H1 (cell line): Measurements from ENCODE around the gene TFAP2B. TPM values are rescaled to one million over a fixed set of nuclear protein-coding genes. Genes with fewer than 3 reads are reported as not detected.
A peak's percentile ranks its signal among the peaks of the same experiment; 100 is the strongest.

ENCODE experiments used
- CTCF ChIA-PET: fragments of 300-600 bp; sonication (Branson Sonifier 250); formaldehyde crosslinking; loops from one replicate; lab custom pipeline; 2021; ENCODE audit not compliant: partially characterized antibody; lab: Charles Lee
- POLR2A ChIA-PET: fragments of 300-600 bp; sonication (Branson Sonifier 250); formaldehyde crosslinking; loops from one replicate; lab custom pipeline; 2021; ENCODE audit warnings: inconsistent platforms; ENCODE audit not compliant: partially characterized antibody; lab: Charles Lee
- DNase-seq, 2 experiments: peaks; one replicate each; pipeline versions ENCODE4 v3.0.0 to v3.0.0-alpha.2; 2010 to 2022; ENCODE audit warnings: low spot score in 2 of 2, low read depth in 1 of 2, mixed read lengths in 1 of 2
- FAIRE-seq: peaks from 2 replicates; lab custom pipeline; 2011; peaks lifted over from hg19 to GRCh38; lab: Jason Lieb, UNC
- H2AFZ ChIP-seq: 2 replicates; pipeline ENCODE4 v1.8.1; 2012; ENCODE audit warnings: low read length, inconsistent platforms
- H2AK5ac ChIP-seq: 2 replicates; pipeline ENCODE4 v1.6.1; 2013; ENCODE audit warnings: low read depth, low read length
- H2BK120ac ChIP-seq: replicated peaks from 2 replicates; pipeline ENCODE3; 2013; ENCODE audit warnings: low read depth, low read length, inconsistent platforms
- H2BK12ac ChIP-seq: 2 replicates; pipeline ENCODE4 v1.6.1; 2013; ENCODE audit warnings: low read depth, low read length
- H2BK15ac ChIP-seq: 2 replicates; pipeline ENCODE4 v1.6.1; 2013; ENCODE audit warnings: low read length
- H2BK20ac ChIP-seq: 2 replicates; pipeline ENCODE4 v1.6.1; 2013; ENCODE audit warnings: low read length
- H2BK5ac ChIP-seq: 2 replicates; pipeline ENCODE4 v1.6.1; 2013; ENCODE audit warnings: low read depth, low read length
- H3K14ac ChIP-seq: 2 replicates; pipeline ENCODE4 v1.6.1; 2013; ENCODE audit warnings: inconsistent platforms; ENCODE audit not compliant: insufficient read length
- H3K18ac ChIP-seq: 2 replicates; pipeline ENCODE4 v1.6.1; 2013; ENCODE audit warnings: low read length; ENCODE audit errors: extremely low read depth
- H3K23ac ChIP-seq: 2 replicates; pipeline ENCODE4 v1.6.1; 2013; ENCODE audit warnings: inconsistent platforms; ENCODE audit not compliant: insufficient read length
- H3K23me2 ChIP-seq: 2 replicates; pipeline ENCODE4 v1.6.1; 2013; ENCODE audit warnings: low read depth, low read length
- H3K27ac ChIP-seq: 2 replicates; pipeline ENCODE4 v1.6.1; 2011; ENCODE audit warnings: low read depth, low read length, inconsistent platforms
- H3K27me3 ChIP-seq, 4 experiments: replicated peaks in 1 of 4; 1 replicate in 1 of 4; 2 replicates in 3 of 4; pipeline versions ENCODE4 v1.6.1 to v1.8.1; 2011 to 2013; ENCODE audit warnings: low read length in 3 of 4, mild to moderate bottlenecking in 3 of 4, inconsistent platforms in 2 of 4, mixed read lengths in 2 of 4, moderate library complexity in 1 of 4; ENCODE audit not compliant: control insufficient read depth in 3 of 4, insufficient read depth in 3 of 4; ENCODE audit errors: extremely low read depth in 1 of 4
- H3K36me3 ChIP-seq, 4 experiments: 2 replicates each; pipeline versions ENCODE4 v1.6.1 to v1.8.1; 2011 to 2013; ENCODE audit warnings: mild to moderate bottlenecking in 4 of 4, low read length in 3 of 4, moderate library complexity in 2 of 4, control low read depth in 1 of 4, inconsistent platforms in 1 of 4; ENCODE audit not compliant: insufficient read depth in 4 of 4, control insufficient read depth in 2 of 4
- H3K4ac ChIP-seq: replicated peaks from 2 replicates; pipeline ENCODE3; 2013; ENCODE audit warnings: low read length, low read depth, mixed read lengths, inconsistent platforms; ENCODE audit not compliant: insufficient read length
- H3K4me1 ChIP-seq, 4 experiments: replicated peaks in 1 of 4; 1 replicate in 1 of 4; 2 replicates in 3 of 4; pipeline versions ENCODE4 v1.6.1 to v1.8.1; 2011 to 2013; ENCODE audit warnings: low read length in 3 of 4, inconsistent platforms in 2 of 4, mixed read lengths in 1 of 4; ENCODE audit not compliant: insufficient read depth in 4 of 4, control insufficient read depth in 3 of 4
- H3K4me2 ChIP-seq, 2 experiments: 2 replicates each; pipeline versions ENCODE4 v1.6.1 to v1.8.1; 2011 to 2013; ENCODE audit warnings: low read depth in 2 of 2, low read length in 2 of 2, control low read depth in 1 of 2, inconsistent platforms in 1 of 2, mild to moderate bottlenecking in 1 of 2; ENCODE audit not compliant: insufficient read depth in 1 of 2
- H3K4me3 ChIP-seq, 4 experiments: fragments of 200-600, 300-600 bp in 1 of 4; sonication (generic), shearing (Covaris generic), sonication (Bioruptor Twin) in 1 of 4; 2 replicates each; pipeline versions ENCODE4 v1.5.1 to v1.8.1; 2011 to 2016; ENCODE audit warnings: low read length in 4 of 4, low read depth in 3 of 4, control low read depth in 2 of 4, inconsistent platforms in 2 of 4, mild to moderate bottlenecking in 2 of 4, mixed read lengths in 1 of 4, moderate library complexity in 1 of 4; ENCODE audit not compliant: insufficient read depth in 2 of 4; ENCODE audit errors: extremely low read depth in 1 of 4
- H3K56ac ChIP-seq: replicated peaks from 2 replicates; pipeline ENCODE3; 2013; ENCODE audit warnings: low read depth, mild to moderate bottlenecking, mixed read lengths, low read length, inconsistent platforms; ENCODE audit not compliant: insufficient read length
- H3K79me1 ChIP-seq: 2 replicates; pipeline ENCODE4 v1.6.1; 2013; ENCODE audit warnings: low read depth, low read length, control low read depth
- H3K79me2 ChIP-seq, 2 experiments: 2 replicates each; pipeline versions ENCODE4 v1.6.1 to v1.8.1; 2012 to 2013; ENCODE audit warnings: low read length in 2 of 2, mild to moderate bottlenecking in 2 of 2, inconsistent platforms in 1 of 2; ENCODE audit not compliant: insufficient read depth in 2 of 2, control insufficient read depth in 1 of 2
- H3K9ac ChIP-seq, 4 experiments: replicated peaks in 1 of 4; 1 replicate in 1 of 4; 2 replicates in 3 of 4; pipeline versions ENCODE4 v1.6.1 to v1.8.1; 2011 to 2013; ENCODE audit warnings: low read depth in 3 of 4, low read length in 3 of 4, control low read depth in 2 of 4, mild to moderate bottlenecking in 2 of 4, moderate library complexity in 2 of 4, inconsistent platforms in 1 of 4; ENCODE audit errors: extremely low read depth in 1 of 4
- H3K9me3 ChIP-seq, 2 experiments: 2 replicates each; pipeline versions ENCODE4 v1.6.1 to v1.8.1; 2012 to 2013; ENCODE audit warnings: mild to moderate bottlenecking in 2 of 2, moderate library complexity in 2 of 2, control low read depth in 1 of 2, inconsistent platforms in 1 of 2, low read depth in 1 of 2, low read length in 1 of 2, mixed read lengths in 1 of 2; ENCODE audit not compliant: insufficient read depth in 2 of 2
- H4K20me1 ChIP-seq, 2 experiments: replicated peaks in 1 of 2; 2 replicates each; pipeline versions ENCODE3 to v1.8.1; 2011 to 2013; ENCODE audit warnings: inconsistent platforms in 2 of 2, low read length in 2 of 2, mild to moderate bottlenecking in 1 of 2; ENCODE audit not compliant: insufficient read depth in 2 of 2, control insufficient read depth in 1 of 2
- H4K5ac ChIP-seq: 2 replicates; pipeline ENCODE4 v1.6.1; 2013; ENCODE audit warnings: low read length, low read depth, mixed read lengths, inconsistent platforms; ENCODE audit not compliant: insufficient read length
- H4K8ac ChIP-seq: 2 replicates; pipeline ENCODE4 v1.8.0; 2013; ENCODE audit warnings: mild to moderate bottlenecking, moderate library complexity, low read length, inconsistent platforms; ENCODE audit not compliant: insufficient read depth; ENCODE audit errors: extremely low read depth
- H4K91ac ChIP-seq: replicated peaks from 2 replicates; pipeline ENCODE3; 2013; ENCODE audit warnings: low read length, mixed read lengths, inconsistent platforms; ENCODE audit not compliant: insufficient read length
- RBBP5 ChIP-seq: IDR thresholded peaks from 2 replicates; pipeline ENCODE4 v1.7.1; 2012; ENCODE audit warnings: low read depth, mild to moderate bottlenecking, inconsistent platforms, low read length, moderate library complexity, borderline replicate concordance
- SP2 ChIP-seq: IDR thresholded peaks from 2 replicates; pipeline ENCODE4 v1.6.1; 2012; ENCODE audit warnings: mild to moderate bottlenecking, low read length, inconsistent platforms
- WGBS, 2 experiments: shearing (Covaris generic) in 1 of 2; methylation state at CpG; one replicate each; pipeline versions ENCODE4 v1.1.6 to v1.1.7; 2013 to 2015; ENCODE audit warnings: low lambda C conversion rate in 2 of 2, mixed read lengths in 2 of 2, inconsistent platforms in 1 of 2, low coverage in 1 of 2, missing lambda C conversion rate in 1 of 2; ENCODE audit not compliant: insufficient replicate concordance in 2 of 2, insufficient coverage in 1 of 2, insufficient read length in 1 of 2; ENCODE audit errors: extremely low coverage in 1 of 2, missing lambda C conversion rate in 1 of 2; 5-methylcytosine and 5-hydroxymethylcytosine counted together
- polyA plus RNA-seq, 7 experiments: library from polyadenylated mRNA; depleted of rRNA in 3 of 7; stranded (reverse) in 5 of 7; unstranded in 2 of 7; fragments of >200 nt in 5 of 7; fragments of 200-250 nt in 2 of 7; gene quantifications; 1 replicate in 5 of 7; 2 replicates in 1 of 7; 4 replicates in 1 of 7; pipeline versions ENCODE4 v1.2.1 to v1.2.3, GENCODE V29; 2011 to 2013; ENCODE audit warnings: missing spikeins in 2 of 7, mixed read lengths in 2 of 7
- total RNA-seq: library from RNA; stranded (reverse); fragmentation: NEBNext Ultra II Directional; extraction: Animal tissue kit (Norgen Biotek cat#: 25700); gene quantifications from 2 replicates; pipeline ENCODE4 v1.2.1, GENCODE V29; 2021

The TFAP2B gene
- total and polyA plus RNA-seq, 2 of the 8 experiments (the other 6 are each of a cell fraction or from before 2014, with no cell fraction given), result not detected

DNA sequence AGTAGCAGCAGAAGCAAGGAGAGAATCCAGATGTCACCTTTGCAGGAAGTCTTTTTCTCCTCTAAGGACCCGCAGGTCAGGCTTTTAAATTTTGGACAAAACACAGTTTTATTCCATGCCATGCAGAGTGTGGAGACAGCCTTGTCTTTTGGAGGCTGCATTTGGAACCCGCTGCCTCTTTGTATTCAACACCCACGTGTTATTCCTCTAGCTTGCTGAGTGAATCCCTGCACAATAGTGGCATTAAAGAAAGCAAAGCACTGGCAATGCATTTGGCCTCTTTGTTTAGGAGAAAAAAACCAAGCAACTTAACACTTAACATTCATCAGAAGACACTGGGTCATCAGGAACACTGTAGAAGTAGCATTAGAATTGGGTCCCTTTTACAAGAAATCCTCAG, 43.5 kb downstream of the TFAP2B start:
- CTCF ChIA-PET, result no interaction called here
- H3K79me2 ChIP-seq, result no peaks in the 10 kb centered on the region
- 72% methylated on average over 3 of the region's 3 CpGs; no CpG with 5 or more reads in 1 of the 2 experiments for WGBS, 2 experiments
- no peak for DNase-seq
- no peak overlapping the region for H3K4me2 ChIP-seq
- H3K4ac ChIP-seq, result no peak overlapping the region
- no peak overlapping the region for H4K8ac ChIP-seq
- no peak overlapping the region for H3K27ac ChIP-seq
- no peak for TF ChIP-seq SP2
- TF ChIP-seq RBBP5, result no peak
- H3K23ac ChIP-seq, result no peak overlapping the region
- H4K5ac ChIP-seq, result no peak overlapping the region
- no peak overlapping the region for H2BK120ac ChIP-seq
- no peak for FAIRE-seq
- no peak overlapping the region for H3K56ac ChIP-seq
- H2BK20ac ChIP-seq, result no peak overlapping the region
- no peak overlapping the region for H2BK12ac ChIP-seq
- POLR2A ChIA-PET, result no interaction called here
- H2AFZ ChIP-seq, result 0 out of 2 replicates have a peak overlapping the region, but pooled peaks have one; percentile 6
- no peaks in the 10 kb centered on the region for H3K36me3 ChIP-seq
- H3K18ac ChIP-seq, result no peak overlapping the region
- no peaks in the 10 kb centered on the region; a peak in 1 of 4 replicates for H3K9me3 ChIP-seq
- H3K79me1 ChIP-seq, result no peaks in the 10 kb centered on the region
- no peak overlapping the region for H3K9ac ChIP-seq
- H3K4me3 ChIP-seq, result no peak overlapping the region
- no peak overlapping the region for H2BK15ac ChIP-seq
- H3K27me3 ChIP-seq, result no peaks in the 10 kb centered on the region
- H2AK5ac ChIP-seq, result no peak overlapping the region
- no peaks in the 10 kb centered on the region for H3K4me1 ChIP-seq
- no peak overlapping the region for H3K14ac ChIP-seq
- no peak overlapping the region for H4K91ac ChIP-seq
- H4K20me1 ChIP-seq, result no peaks in the 10 kb centered on the region
- H2BK5ac ChIP-seq, result no peak overlapping the region
- no peaks in the 10 kb centered on the region for H3K23me2 ChIP-seq
